SHP77 treated with DMSO at 0.1 percent for 48 hours (cell line): ENCODE results near the gene LRRC3.

Source experiments
- DNase-seq: peaks from one replicate; lab custom pipeline; 2025; lab: John Stamatoyannopoulos, UW

Gene LRRC3

GRCh38 chr21:44456915-44457736 lies 1.8 kb downstream of the LRRC3 start:
- no peak for DNase-seq

DNA sequence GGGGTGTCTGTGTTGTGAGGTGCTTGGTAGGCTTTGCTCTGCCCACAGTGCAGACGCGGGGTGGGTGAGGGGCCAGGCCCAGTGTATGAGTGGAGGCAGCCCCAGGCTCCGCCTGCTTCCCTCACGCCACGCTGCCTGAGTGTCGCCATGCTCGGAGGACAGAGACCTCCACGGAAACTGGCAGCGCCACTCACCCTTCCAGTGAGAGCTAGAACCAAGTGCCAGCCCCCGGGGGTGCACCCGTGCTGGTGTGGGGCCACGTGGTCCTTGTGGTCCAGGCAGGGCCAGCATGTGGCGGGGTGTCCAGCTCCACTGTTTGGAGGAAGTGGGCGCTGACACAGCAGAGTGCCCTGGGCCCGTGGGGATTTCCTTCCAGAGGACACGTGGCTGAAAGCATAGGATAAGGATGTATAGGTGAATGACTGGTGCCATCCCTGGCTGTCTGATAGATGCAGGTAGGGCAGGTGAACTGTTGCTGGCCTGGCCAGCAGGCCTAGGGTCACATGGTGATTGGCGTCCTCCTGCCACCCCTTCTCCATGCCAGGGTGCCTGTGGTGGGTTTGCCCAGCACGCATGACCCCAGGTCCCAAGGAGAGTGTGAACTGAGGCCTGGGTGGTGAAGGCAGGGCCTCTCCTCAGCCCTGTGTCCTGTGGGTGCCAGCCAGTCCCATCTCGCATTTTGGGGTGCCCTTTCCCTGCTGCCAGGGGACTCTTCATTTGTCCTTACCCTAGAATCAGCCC lies 3.8 kb downstream of the LRRC3 start:
- no peak for DNase-seq

DNA sequence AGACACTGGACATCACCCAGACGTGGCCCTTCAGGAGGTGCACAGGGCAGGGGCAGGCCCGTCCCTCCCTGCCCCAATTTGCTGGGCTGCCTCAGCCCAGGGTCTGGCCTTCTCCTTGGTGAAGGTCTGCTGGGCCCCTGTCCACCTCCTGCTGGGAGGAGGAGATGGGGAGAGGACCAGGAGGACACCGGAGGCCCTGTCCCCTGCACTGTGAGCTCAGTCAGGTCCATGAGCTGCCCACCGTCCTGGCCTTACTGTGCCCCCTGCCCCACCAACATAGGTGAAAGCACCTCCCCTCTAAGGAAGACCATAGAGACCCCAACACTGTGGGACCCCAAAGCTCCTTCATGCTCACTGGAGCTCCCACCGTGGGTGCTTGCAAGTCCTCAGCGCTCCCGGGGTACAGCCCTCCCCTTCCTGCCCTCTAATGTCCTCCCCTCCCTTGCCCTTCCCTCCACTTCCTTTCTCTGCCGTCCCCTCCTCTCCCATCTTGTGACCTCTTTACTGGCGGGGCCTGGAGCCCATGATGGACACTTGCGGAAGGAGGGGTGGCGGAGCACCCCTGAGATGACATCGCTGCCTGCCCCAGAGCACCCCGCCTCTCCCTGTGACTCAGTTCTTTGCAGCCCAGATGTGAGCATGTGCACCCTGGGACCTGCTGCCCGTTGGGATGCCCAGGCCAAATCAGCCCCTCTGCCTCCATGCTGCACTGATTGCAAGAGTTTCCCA lies 4.6 kb downstream of the LRRC3 start:
- no peak for DNase-seq

DNA sequence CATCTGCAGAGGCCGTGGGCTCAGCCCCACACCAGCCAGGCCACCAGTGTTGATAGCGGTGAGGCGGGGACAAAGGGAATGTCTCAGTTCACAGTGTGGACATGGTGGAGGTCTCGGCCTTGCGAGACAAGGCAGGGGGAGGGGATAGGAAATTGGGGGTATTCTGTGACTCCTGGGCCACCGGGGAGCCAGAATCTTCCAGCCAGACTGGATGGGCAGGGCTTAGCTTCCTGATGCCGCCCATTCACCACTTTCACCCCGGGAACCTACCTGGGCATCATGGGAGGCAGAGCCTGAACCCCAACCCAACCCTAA lies 5.1 kb downstream of the LRRC3 start:
- no peak for DNase-seq

- DNase-seq = no peak
Measured at GRCh38 chr21:44461005-44461404, 5.7 kb downstream of the LRRC3 start.

DNA sequence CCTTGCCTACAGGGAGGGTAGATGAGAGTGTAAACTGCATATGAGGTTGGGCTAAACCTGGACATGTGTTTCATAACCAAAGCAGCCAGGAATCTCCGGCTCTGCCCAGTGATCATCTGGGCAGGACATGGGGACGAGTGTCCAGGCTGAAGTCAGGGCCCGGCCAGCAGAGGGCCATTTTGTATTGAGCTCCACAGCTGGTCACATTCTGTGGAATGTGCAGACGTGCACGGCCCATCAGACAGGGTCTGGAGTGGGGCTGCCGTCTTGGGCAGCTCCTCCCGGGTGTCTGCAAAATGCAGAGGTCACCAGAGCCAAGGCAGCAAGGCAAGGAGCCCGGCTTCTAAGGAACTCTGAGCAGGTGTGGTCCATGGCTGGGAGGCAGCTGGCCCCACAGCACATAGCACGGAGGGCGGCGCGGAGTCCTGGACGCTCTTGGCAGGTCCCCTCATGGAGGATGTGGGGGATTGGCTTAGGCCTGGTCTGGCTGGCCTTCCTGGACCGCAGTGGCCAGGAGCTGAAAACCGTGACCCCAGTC lies 6.2 kb downstream of the LRRC3 start:
- no peak for DNase-seq

GRCh38 chr21:44462086-44462833 lies 7.0 kb downstream of the LRRC3 start:
- DNase-seq = no peak

GRCh38 chr21:44462834-44463200 lies 7.5 kb downstream of the LRRC3 start:
- DNase-seq = no peak

DNA sequence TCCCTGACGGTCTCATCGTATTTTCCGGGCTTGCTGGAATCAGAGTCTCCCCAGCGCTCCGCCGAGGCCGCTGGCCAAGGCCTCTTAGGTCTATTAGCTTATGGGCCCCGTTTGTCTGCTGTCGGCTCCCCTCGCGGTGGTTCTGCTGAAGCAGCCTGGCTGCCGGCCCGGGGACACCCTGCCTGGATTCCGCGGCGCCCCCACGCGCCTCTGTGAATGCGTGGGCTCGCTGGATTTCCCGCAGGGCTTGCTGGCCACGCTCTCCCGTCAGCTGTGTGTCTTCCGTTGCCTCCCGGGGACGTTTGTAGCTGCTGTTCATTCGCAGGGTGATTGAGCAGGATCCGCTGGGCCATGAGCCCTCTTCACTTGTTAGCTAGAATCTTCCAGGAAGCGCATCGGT lies 8.4 kb downstream of the LRRC3 start:
- no peak for DNase-seq

DNA sequence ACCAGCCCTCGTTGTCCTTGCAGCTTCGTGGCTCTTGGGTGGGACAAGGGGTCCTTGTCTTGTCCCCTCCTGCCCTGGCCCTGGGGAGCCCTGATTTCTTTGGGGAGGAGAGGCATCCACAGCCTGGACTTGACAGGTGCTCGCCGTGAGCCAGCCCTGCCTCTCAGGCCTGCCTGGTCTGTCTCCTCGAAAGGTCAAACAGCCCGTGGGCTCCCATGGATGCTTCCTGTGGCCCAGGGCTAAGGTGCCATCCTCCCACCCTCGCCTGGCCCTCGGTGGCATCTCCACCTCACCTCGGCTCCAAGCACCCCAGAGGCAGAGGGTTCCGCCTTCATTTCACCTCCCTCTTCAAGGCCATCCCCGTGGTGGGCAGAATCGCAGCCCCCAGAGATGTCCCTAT lies 9.0 kb downstream of the LRRC3 start:
- no peak for DNase-seq

- no peak for DNase-seq
Measured at GRCh38 chr21:44466351-44466954, 11.1 kb downstream of the LRRC3 start.

- no peak for DNase-seq
Measured at GRCh38 chr21:44466996-44467858, 11.9 kb downstream of the LRRC3 start.

DNA sequence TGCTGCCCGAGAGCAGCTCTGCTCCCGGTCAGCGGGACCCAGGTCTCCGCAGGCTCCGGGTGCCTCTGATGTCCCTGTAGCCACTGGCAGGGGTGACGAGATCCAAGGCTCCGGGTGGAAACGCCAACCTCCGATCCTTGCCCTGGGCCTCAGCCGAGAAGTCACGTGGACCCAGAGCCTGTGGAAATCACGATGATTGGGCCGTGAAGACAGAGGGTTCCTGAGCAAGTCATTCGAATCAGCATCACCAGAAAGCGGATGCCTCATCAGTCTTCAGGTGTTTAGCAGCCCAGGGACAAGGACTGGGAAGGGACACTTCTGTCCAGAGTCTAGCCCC lies 12.5 kb downstream of the LRRC3 start:
- DNase-seq = no peak

- no peak for DNase-seq
Measured at GRCh38 chr21:44471341-44471740, 16.0 kb downstream of the LRRC3 start.

DNA sequence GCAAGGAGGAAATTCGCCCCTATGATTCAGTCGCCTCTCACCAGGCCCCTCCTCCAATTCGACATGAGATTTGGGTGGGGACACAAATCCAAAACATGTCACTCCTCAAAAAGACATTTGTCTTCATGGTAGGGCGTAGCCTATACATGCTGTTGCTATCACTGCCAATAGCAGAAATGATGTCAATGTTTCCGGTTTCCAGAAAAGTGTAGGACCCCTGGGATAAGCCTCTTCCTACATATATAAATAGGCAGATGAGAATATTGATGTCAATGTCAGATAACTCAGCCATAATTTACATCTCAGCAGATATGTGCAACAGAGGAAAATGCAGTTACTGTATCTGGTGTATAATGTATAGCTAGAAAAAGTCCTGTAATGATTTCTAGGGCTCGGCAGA lies 16.7 kb downstream of the LRRC3 start:
- DNase-seq = no peak

GRCh38 chr21:44473915-44474555 lies 18.7 kb downstream of the LRRC3 start:
- DNase-seq = no peak

DNA sequence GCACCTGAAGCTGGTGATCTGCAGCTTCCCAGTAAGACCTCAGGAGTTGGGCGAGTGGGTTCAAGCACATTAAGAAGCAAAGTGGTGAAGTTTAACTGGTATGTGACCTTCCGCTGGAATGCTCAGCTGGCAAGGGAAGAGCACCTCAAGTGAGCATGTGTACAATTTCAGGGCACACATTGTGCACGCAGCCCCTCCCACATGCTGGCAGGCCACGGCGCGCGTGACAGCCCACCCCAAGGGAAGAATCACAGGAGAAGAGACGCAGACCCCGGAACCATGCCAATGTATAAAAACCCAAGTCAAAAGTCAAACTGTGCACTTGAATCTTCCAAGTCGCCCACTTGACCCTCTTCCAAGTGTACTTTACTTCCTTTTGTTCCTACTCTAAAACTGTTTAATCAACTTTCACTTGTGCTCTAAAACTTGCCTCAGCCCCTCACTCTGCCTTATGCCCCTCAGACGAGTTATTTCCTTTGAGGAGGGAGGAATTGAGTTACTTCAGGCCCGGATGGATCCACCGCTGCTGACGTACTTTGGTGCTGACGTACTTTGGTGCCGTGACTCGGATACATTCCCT lies 20.0 kb downstream of the LRRC3 start:
- DNase-seq = no peak

DNA sequence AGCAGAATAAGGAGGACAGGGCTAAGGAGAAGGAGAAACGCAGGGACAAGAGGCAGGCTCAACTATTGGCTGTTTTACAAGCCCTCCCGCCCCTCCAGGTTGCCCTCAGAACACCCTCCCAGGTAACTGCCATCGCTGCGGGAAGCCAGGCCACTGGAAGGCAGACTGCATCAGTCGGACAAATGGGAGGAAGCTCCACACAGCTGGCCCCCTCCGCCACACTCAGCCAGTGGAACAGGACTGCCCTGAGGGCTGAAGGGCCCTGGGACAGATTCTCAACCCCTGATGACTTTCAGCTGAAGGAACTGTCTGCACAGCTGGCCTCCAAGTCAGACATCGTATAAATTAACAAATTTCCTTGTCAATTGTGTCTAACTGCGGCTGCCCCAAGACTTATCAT lies 21.8 kb downstream of the LRRC3 start:
- no peak for DNase-seq

DNA sequence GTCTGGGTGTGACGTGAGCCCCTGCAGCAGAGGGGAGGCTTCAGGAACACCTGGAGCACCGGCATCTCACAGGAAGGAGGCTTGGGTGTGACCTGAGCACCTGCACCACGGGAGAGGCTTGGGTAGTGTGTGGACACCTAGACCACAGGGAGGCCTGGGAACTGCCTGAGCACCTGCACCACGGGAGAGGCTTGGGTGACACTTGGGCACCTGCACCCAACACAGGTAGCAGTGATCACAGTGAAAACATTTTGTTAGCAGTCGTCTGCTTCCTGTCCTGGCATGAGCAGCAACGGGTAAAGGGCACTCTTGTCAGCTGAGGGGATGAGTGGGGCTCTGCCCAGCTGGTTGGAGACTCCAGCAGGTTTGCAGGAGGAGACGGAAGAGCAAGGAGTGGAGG lies 22.4 kb downstream of the LRRC3 start:
- no peak for DNase-seq
